Testis (tissue), 2 donors: ENCODE measurements around the gene C20orf202.

ENCODE experiments used
- CTCF ChIP-seq, 3 experiments: fragments of 450-650 bp in 2 of 3; fragments of 200-600 bp in 1 of 3; sonication (generic) in 1 of 3; IDR thresholded peaks; one replicate each; pipeline ENCODE4 v1.5.1; 2016 to 2019; ENCODE audit warnings: antibody characterized with exemption in 3 of 3, mild to moderate bottlenecking in 2 of 3, moderate library complexity in 1 of 3
- POLR2A ChIP-seq: fragments of 450-650 bp; IDR thresholded peaks from one replicate; pipeline ENCODE4 v1.6.1; 2017; ENCODE audit warnings: antibody characterized with exemption, mild to moderate bottlenecking, moderate library complexity

- TF ChIP-seq CTCF (IDR thresholded peaks at IDR 0.05): no peak
- TF ChIP-seq POLR2A: no peak
Observed at GRCh38 chr20:1185316-1185741, 17.9 kb upstream of the C20orf202 start.
